Measurements from ENCODE around the gene KLF9. TPM values are rescaled to one million over a fixed set of nuclear protein-coding genes. Genes with fewer than 3 reads are reported as not detected.

KLF9 gene
- total RNA-seq, 1 donor from 2014 or later, result 91.0 TPM

- ATAC-seq (peak; percentile 4), DNase-seq (peak; percentile 72)
- Histone ChIP-seq H3K9me3 (no peaks in the 10 kb centered on the region), H3K27me3 (no peaks in the 10 kb centered on the region), H3K36me3 (peaks cover 5% of the 10 kb centered on the region), H3K4me1 (peaks cover 57% of the 10 kb centered on the region), H3K4me3 (peak overlapping the region; percentile 89), H3K27ac (peak overlapping the region; percentile 100)
- intact Hi-C loops (cut with DNase I), result loop anchor here (10.0 kb wide), 1 partner anchor 173 kb away; no protein-coding TSS in a partner anchor
- TF ChIP-seq, protein P1, sequence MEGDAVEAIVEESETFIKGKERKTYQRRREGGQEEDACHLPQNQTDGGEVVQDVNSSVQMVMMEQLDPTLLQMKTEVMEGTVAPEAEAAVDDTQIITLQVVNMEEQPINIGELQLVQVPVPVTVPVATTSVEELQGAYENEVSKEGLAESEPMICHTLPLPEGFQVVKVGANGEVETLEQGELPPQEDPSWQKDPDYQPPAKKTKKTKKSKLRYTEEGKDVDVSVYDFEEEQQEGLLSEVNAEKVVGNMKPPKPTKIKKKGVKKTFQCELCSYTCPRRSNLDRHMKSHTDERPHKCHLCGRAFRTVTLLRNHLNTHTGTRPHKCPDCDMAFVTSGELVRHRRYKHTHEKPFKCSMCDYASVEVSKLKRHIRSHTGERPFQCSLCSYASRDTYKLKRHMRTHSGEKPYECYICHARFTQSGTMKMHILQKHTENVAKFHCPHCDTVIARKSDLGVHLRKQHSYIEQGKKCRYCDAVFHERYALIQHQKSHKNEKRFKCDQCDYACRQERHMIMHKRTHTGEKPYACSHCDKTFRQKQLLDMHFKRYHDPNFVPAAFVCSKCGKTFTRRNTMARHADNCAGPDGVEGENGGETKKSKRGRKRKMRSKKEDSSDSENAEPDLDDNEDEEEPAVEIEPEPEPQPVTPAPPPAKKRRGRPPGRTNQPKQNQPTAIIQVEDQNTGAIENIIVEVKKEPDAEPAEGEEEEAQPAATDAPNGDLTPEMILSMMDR (IDR thresholded peaks at IDR 0.05), result no peak
Observed at GRCh38 chr9:70411121-70411929, 3.1 kb downstream of the KLF9 start.

DNA sequence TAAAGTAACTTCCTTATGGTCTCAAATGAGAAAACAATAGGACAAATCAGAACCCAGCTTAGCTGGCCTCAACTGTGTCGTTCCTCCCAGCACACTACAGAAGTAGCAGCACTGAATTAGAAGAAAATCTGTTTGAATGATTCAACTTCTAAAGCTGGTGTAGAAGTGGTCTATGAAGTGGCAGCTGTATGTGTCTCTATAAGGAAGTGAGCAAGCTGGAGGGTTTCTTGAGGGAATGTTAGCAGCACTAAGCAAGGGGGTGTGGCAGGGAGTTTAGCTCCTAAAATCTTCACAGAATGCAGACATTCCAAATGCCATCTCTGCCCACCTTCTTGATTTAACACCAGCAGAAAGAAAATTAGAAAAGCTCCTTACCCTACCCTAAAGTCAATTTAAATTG is 4.1 kb downstream of the KLF9 start:
- H3K27ac ChIP-seq, result peak overlapping the region; percentile 100
- no peak for DNase-seq
- no peaks in the 10 kb centered on the region for H3K27me3 ChIP-seq
- peaks cover 5% of the 10 kb centered on the region for H3K36me3 ChIP-seq
- TF ChIP-seq, protein P1 (IDR thresholded peaks at IDR 0.05), result no peak
- peak overlapping the region; percentile 89 for H3K4me3 ChIP-seq
- intact Hi-C loops (cut with DNase I), result loop anchor here (10.0 kb wide), 1 partner anchor 174 kb away; no protein-coding TSS in a partner anchor
- no peaks in the 10 kb centered on the region for H3K9me3 ChIP-seq
- no peak for ATAC-seq
- peaks cover 64% of the 10 kb centered on the region for H3K4me1 ChIP-seq

- H3K4me3 ChIP-seq, result peak overlapping the region; percentile 89
- peaks cover 5% of the 10 kb centered on the region for H3K36me3 ChIP-seq
- peak overlapping the region; percentile 100 for H3K27ac ChIP-seq
- DNase-seq (no peak), ATAC-seq (no peak)
- TF ChIP-seq, protein P1 (IDR thresholded peaks at IDR 0.05), result no peak
- no peaks in the 10 kb centered on the region for H3K27me3 ChIP-seq
- intact Hi-C loops (cut with DNase I), result loop anchor here (10.0 kb wide), 2 partner anchors 175 to 195 kb away; no protein-coding TSS in a partner anchor
- peaks cover 64% of the 10 kb centered on the region for H3K4me1 ChIP-seq
- H3K9me3 ChIP-seq, result no peaks in the 10 kb centered on the region
Observed at GRCh38 chr9:70409800-70410199, 4.7 kb downstream of the KLF9 start.

DNA sequence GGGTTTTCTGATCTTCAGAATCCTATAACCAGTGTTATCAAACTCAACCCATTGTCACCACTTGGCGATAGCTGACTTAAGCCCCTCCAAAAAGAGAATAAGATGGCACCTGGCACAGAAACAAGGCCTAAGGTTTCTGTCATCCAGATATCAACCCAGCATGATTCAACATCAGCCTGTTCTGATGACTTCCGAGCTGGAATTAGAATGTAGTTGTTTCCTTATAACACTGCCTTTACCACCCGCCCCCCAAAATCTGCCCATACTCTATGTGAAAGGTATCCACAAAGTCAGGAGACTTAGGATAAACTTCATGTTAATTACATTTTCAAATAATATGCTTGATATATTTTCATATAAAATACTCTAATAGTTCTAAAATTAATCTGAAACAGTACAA is 5.2 kb downstream of the KLF9 start:
- Histone ChIP-seq H3K4me3 (peak overlapping the region; percentile 89), H3K36me3 (peaks cover 5% of the 10 kb centered on the region), H3K9me3 (no peaks in the 10 kb centered on the region), H3K27ac (peak overlapping the region; percentile 100), H3K4me1 (peaks cover 66% of the 10 kb centered on the region), H3K27me3 (no peaks in the 10 kb centered on the region)
- intact Hi-C loops (cut with DNase I), result loop anchor here (10.0 kb wide), 1 partner anchor 196 kb away; no protein-coding TSS in a partner anchor
- DNase-seq (no peak), ATAC-seq (no peak)
- TF ChIP-seq, protein P1 (IDR thresholded peaks at IDR 0.05), result no peak

DNA sequence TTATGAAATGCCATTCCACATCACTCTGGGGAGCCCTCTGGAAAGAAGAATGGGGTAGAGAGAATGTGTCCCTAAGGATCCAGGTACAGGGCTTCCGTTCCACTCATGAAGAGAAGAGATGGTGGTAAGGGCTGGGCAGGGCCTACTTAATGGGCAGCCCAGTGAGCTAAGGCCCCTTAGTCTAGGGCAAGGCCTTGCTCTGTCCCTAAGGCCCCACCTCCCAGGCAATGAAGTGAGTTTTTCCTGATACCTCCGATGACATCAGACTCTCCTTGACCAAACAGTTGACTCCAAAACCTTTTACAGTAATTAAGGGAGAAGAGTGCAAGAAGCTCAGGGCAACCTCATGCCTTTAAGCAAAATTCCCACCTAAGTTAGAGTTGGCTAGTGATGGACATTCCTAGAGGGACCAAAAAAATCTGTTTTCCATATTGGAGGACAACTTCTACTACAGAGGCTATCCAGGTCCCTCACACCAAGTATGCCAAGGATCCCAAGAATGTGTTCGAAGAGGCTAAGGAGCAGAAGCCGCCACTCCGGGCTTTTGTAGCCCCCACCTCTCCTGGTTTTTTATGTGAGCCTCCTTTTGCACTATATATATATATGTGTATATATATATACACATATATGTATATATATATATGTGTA is 5.9 kb downstream of the KLF9 start:
- no peak overlapping the region for H3K27ac ChIP-seq
- TF ChIP-seq, protein P1 (IDR thresholded peaks at IDR 0.05), result no peak
- DNase-seq (no peak), ATAC-seq (no peak)
- intact Hi-C loops (cut with DNase I), result loop anchor here (10.0 kb wide), 1 partner anchor 196 kb away; no protein-coding TSS in a partner anchor
- no peaks in the 10 kb centered on the region for H3K9me3 ChIP-seq
- H3K4me3 ChIP-seq, result peak overlapping the region; percentile 89
- peaks cover 73% of the 10 kb centered on the region for H3K4me1 ChIP-seq
- peaks cover 5% of the 10 kb centered on the region for H3K36me3 ChIP-seq
- no peaks in the 10 kb centered on the region for H3K27me3 ChIP-seq
